HepG2 (cell line): Measurements from ENCODE around the gene TTC39C. TPM values are rescaled to one million over a fixed set of nuclear protein-coding genes. Genes with fewer than 3 reads are reported as not detected.
A peak's percentile ranks its signal among the peaks of the same experiment; 100 is the strongest.

Experiments
- ATAC-seq: fragments of 200-7000 bp; cut with Tn5 transposase; 3 replicates; pipeline ENCODE4 v1.9.1; 2020; ENCODE audit warnings: mild to moderate bottlenecking, moderate library complexity
- BruUV-seq: library from RNA; stranded (reverse); fragments of 400-500 nt; replicated peaks from 2 replicates; lab custom pipeline; 2021; lab: Mats Ljungman, UMichigan
- CTCF ChIA-PET: fragments of 300-600 bp; formaldehyde crosslinking; extraction: SDS; loops from one replicate; lab custom pipeline; 2021; ENCODE audit warnings: low total read pairs, inconsistent platforms, low intra/inter-chr PET ratio; lab: Yijun Ruan, JAX
- POLR2A ChIA-PET: fragments of 350-600 bp; sonication (Branson Sonifier 250); formaldehyde crosslinking; loops from one replicate; lab custom pipeline; 2020; ENCODE audit warnings: antibody characterized with exemption, inconsistent platforms; lab: Yijun Ruan, JAX
- DNase-seq: peaks from one replicate; pipeline ENCODE4 v3.0.0-alpha.2; 2015; ENCODE audit warnings: low spot score
- FAIRE-seq: peaks from 3 replicates; lab custom pipeline; 2011; peaks lifted over from hg19 to GRCh38; lab: Jason Lieb, UNC
- H2AFZ ChIP-seq: one replicate; pipeline ENCODE4 v1.6.1; 2011; ENCODE audit warnings: low read length, inconsistent platforms
- H3K27ac ChIP-seq: fragments of 300-600 bp; 3 replicates; pipeline ENCODE4 v1.8.0; 2011; ENCODE audit warnings: mixed run types, mild to moderate bottlenecking, mixed read lengths, low read length, inconsistent platforms; ENCODE audit not compliant: insufficient read depth; ENCODE audit errors: extremely low read length
- H3K27me3 ChIP-seq, 2 experiments: fragments of 200-600 bp in 1 of 2; 2 replicates in 1 of 2; 3 replicates in 1 of 2; pipeline versions ENCODE4 v1.6.0 to v1.8.0; 2011; ENCODE audit warnings: low read length in 2 of 2, mild to moderate bottlenecking in 2 of 2, moderate library complexity in 2 of 2, inconsistent platforms in 1 of 2; ENCODE audit not compliant: insufficient read depth in 2 of 2, control insufficient read depth in 1 of 2
- H3K36me3 ChIP-seq, 2 experiments: fragments of 200-600 bp in 1 of 2; replicated peaks in 1 of 2; 2 replicates in 1 of 2; 3 replicates in 1 of 2; pipeline versions ENCODE4 v1.5.1 to v1.8.0; 2011; ENCODE audit warnings: low read length in 2 of 2, inconsistent platforms in 1 of 2; ENCODE audit not compliant: insufficient read depth in 2 of 2, control insufficient read depth in 1 of 2
- H3K4me1 ChIP-seq: 2 replicates; pipeline ENCODE4 v1.5.1; 2012; ENCODE audit warnings: low read length, inconsistent platforms; ENCODE audit not compliant: insufficient read depth
- H3K4me2 ChIP-seq: 2 replicates; pipeline ENCODE4 v1.6.0; 2011; ENCODE audit warnings: low read depth, low read length, inconsistent platforms
- H3K4me3 ChIP-seq, 3 experiments: fragments of 200-600 bp in 1 of 3; sonication (generic), shearing (Covaris generic) in 1 of 3; replicated peaks in 1 of 3; 2 replicates each; pipeline ENCODE4 v1.5.1; 2011 to 2016; ENCODE audit warnings: low read length in 3 of 3, inconsistent platforms in 2 of 3, low read depth in 2 of 3, mild to moderate bottlenecking in 2 of 3, control low read depth in 1 of 3, mixed read lengths in 1 of 3; ENCODE audit not compliant: insufficient read depth in 1 of 3
- H3K79me2 ChIP-seq: one replicate; pipeline ENCODE4 v1.6.1; 2011; ENCODE audit warnings: low read length, inconsistent platforms; ENCODE audit not compliant: insufficient read depth
- H3K9ac ChIP-seq: 2 replicates; pipeline ENCODE4 v1.6.0; 2011; ENCODE audit warnings: mild to moderate bottlenecking, low read depth, low read length, inconsistent platforms; ENCODE audit not compliant: insufficient read depth
- H3K9me3 ChIP-seq: 2 replicates; pipeline ENCODE4 v1.5.1; 2012; ENCODE audit warnings: mild to moderate bottlenecking, low read length
- H4K20me1 ChIP-seq: 2 replicates; pipeline ENCODE4 v1.6.0; 2011; ENCODE audit warnings: inconsistent platforms, mild to moderate bottlenecking, low read length, moderate library complexity; ENCODE audit not compliant: insufficient read depth
- ASH2L ChIP-seq: fragments of 300-600, 200-600 bp; sonication (generic); IDR thresholded peaks from 2 replicates; pipeline ENCODE4 v1.7.0; 2017; ENCODE audit warnings: low read depth, mild to moderate bottlenecking, moderate library complexity, mixed read lengths, low read length; ENCODE audit not compliant: insufficient read length
- ATF3 ChIP-seq: sonication (generic); formaldehyde crosslinking; IDR thresholded peaks from 2 replicates; pipeline ENCODE4 v1.4.0; 2020; ENCODE audit warnings: missing genetic modification reagents
- BCL6 ChIP-seq: IDR thresholded peaks from 2 replicates; pipeline ENCODE4 v1.6.1; 2016; ENCODE audit warnings: missing genetic modification reagents, missing compliant biosample characterization
- EED ChIP-seq: sonication (generic); formaldehyde crosslinking; IDR thresholded peaks from 2 replicates; pipeline ENCODE4 v1.5.0; 2020; ENCODE audit warnings: mild to moderate bottlenecking, missing genetic modification reagents
- FLYWCH1 ChIP-seq: sonication (generic); formaldehyde crosslinking; IDR thresholded peaks from 2 replicates; pipeline ENCODE4 v1.8.1; 2023; ENCODE audit warnings: mild to moderate bottlenecking, missing genetic modification reagents
- FOXA3 ChIP-seq: IDR thresholded peaks from 2 replicates; pipeline ENCODE4 v1.6.1; 2016; ENCODE audit warnings: missing genetic modification reagents, missing compliant biosample characterization
- MAX ChIP-seq: IDR thresholded peaks from 2 replicates; pipeline ENCODE4 v1.6.1; 2012; ENCODE audit warnings: inconsistent platforms
- NFYC ChIP-seq: IDR thresholded peaks from 2 replicates; pipeline ENCODE4 v1.6.1; 2016; ENCODE audit warnings: missing genetic modification reagents, missing compliant biosample characterization
- POGK ChIP-seq: sonication (generic); formaldehyde crosslinking; conservative IDR thresholded peaks from 2 replicates; pipeline ENCODE4 v1.8.0; 2022; ENCODE audit warnings: mild to moderate bottlenecking, moderate library complexity, missing genetic modification reagents
- RXRB ChIP-seq: IDR thresholded peaks from 2 replicates; pipeline ENCODE4 v1.6.1; 2016; ENCODE audit warnings: borderline replicate concordance, missing genetic modification reagents, missing compliant biosample characterization
- SAFB2 ChIP-seq: sonication (generic); formaldehyde crosslinking; IDR thresholded peaks from 2 replicates; pipeline ENCODE4 v1.5.1; 2020; ENCODE audit warnings: missing genetic modification reagents, low read depth, mild to moderate bottlenecking, borderline replicate concordance
- TRAFD1 ChIP-seq: sonication (generic); formaldehyde crosslinking; IDR thresholded peaks from 2 replicates; pipeline ENCODE4 v1.5.1; 2020; ENCODE audit warnings: missing genetic modification reagents, mild to moderate bottlenecking, borderline replicate concordance
- ZBTB1 ChIP-seq: sonication (generic); formaldehyde crosslinking; IDR thresholded peaks from 2 replicates; pipeline ENCODE4 v1.4.0; 2020; ENCODE audit warnings: missing genetic modification reagents, borderline replicate concordance
- ZNF225 ChIP-seq: sonication (generic); formaldehyde crosslinking; IDR thresholded peaks from 2 replicates; pipeline ENCODE4 v1.4.0; 2020; ENCODE audit warnings: mild to moderate bottlenecking, missing genetic modification reagents
- ZNF367 ChIP-seq: sonication (generic); formaldehyde crosslinking; IDR thresholded peaks from 2 replicates; pipeline ENCODE4 v1.4.0; 2020; ENCODE audit warnings: missing genetic modification reagents, borderline replicate concordance
- ZNF503 ChIP-seq: sonication (generic); formaldehyde crosslinking; IDR thresholded peaks from 2 replicates; pipeline ENCODE4 v1.4.0; 2020; ENCODE audit warnings: missing genetic modification reagents
- ZNF850 ChIP-seq: sonication (generic); formaldehyde crosslinking; conservative IDR thresholded peaks from 2 replicates; pipeline ENCODE4 v1.9.0; 2021; ENCODE audit warnings: mild to moderate bottlenecking, missing genetic modification reagents
- WGBS: methylation state at CpG from one replicate; pipeline ENCODE4 v1.1.6; 2017; ENCODE audit warnings: low lambda C conversion rate; 5-methylcytosine and 5-hydroxymethylcytosine counted together
- in situ Hi-C: cut with HindIII; loops from 2 replicates; pipeline ENCODE4 v1.10.0; 2017; ENCODE audit warnings: low pct_unique_long_range_greater_than_20kb; ENCODE audit not compliant: extremely low pct_ligation_motif_present
- intact Hi-C: fragments of 100-400 bp; cut with micrococcal nuclease; formaldehyde crosslinking; loops from one replicate; pipeline ENCODE4 v1.10.0; 2022; ENCODE audit not compliant: unreplicated experiment
- polyA plus RNA-seq, 8 experiments: library from polyadenylated mRNA; depleted of rRNA in 3 of 8; stranded (reverse) in 7 of 8; unstranded in 1 of 8; fragments of >200 nt; fragmentation: Illumina TruSeq in 4 of 8; extraction: Trizol in 4 of 8; gene quantifications; 2 replicates each; pipeline versions ENCODE4 v1.2.1 to v1.2.3, GENCODE V29; 2011 to 2016; ENCODE audit warnings: low read depth in 4 of 8, missing spikeins in 1 of 8, mixed read lengths in 1 of 8; ENCODE audit not compliant: insufficient read depth in 1 of 8
- total RNA-seq, 5 experiments: library from RNA; depleted of rRNA; stranded (reverse); fragments of >200 nt; fragmentation: Illumina TruSeq; extraction: Trizol; gene quantifications; 2 replicates each; pipeline ENCODE4 v1.2.3, GENCODE V29; 2016; ENCODE audit warnings: low read depth in 1 of 5

TTC39C gene
- total and polyA plus RNA-seq, 2 of the 13 experiments (the other 11 are each of a cell fraction or from before 2014, with no cell fraction given), result 19.1 to 25.9 TPM

- TF ChIP-seq TRAFD1 (CRISPR knock-in tag), result no peak
- TF ChIP-seq ZNF225 (CRISPR knock-in tag), result no peak
- TF ChIP-seq RXRB (CRISPR knock-in tag), result peak; percentile 21; the same call in 1 of the 2 replicates
- peak; percentile 78 for TF ChIP-seq FOXA3
- TF ChIP-seq, all 625 proteins: peak for 33
These were observed 100.5 kb downstream of the TTC39C start (continued) for GRCh38 chr18:24114924-24115549.

- no peak overlapping the region for H3K4me3 ChIP-seq
- ChIA-PET POLR2A (interaction anchor here (1.4 to 2.2 kb wide), 3 partner anchors 64 to 232 kb away, joined by 3 to 10 read pairs (median 8); no protein-coding TSS in a partner anchor), CTCF (no interaction called here)
- H3K9ac ChIP-seq, result no peak overlapping the region
- H3K9me3 ChIP-seq, result no peaks in the 10 kb centered on the region
- H2AFZ ChIP-seq, result no peak overlapping the region
- no peaks in the 10 kb centered on the region for H3K79me2 ChIP-seq
- in situ Hi-C loops (loop anchor here (5.0 to 10.0 kb wide), 2 partner anchors 148 to 291 kb away; no protein-coding TSS in a partner anchor), intact Hi-C loops (loop anchor here (5.0 kb wide), 3 partner anchors 198 to 488 kb away; no protein-coding TSS in a partner anchor)
- no TSS peak for BruUV-seq
- no peak for DNase-seq
- peak overlapping the region; percentile 61; the same call in 1 of the 2 replicates for H3K4me2 ChIP-seq
- H3K36me3 ChIP-seq, result peaks cover 0 to 6% of the 10 kb centered on the region in 2 experiments; a peak in 2 of 5 replicates
- ATAC-seq, result no peak
- no peak for FAIRE-seq
- H3K27ac ChIP-seq, result peak overlapping the region; percentile 14
- H3K27me3 ChIP-seq, result no peaks in the 10 kb centered on the region
- no peaks in the 10 kb centered on the region for H4K20me1 ChIP-seq
- WGBS, result 73% methylated on average over 2 of the region's 2 CpGs
- H3K4me1 ChIP-seq, result peaks cover 46% of the 10 kb centered on the region
- TF ChIP-seq ATF3 (CRISPR knock-in tag) (no peak), ZBTB1 (no peak), ZNF367 (CRISPR knock-in tag) (no peak), ZNF850 (CRISPR knock-in tag) (no peak), MAX (no peak), ASH2L (no peak), NFYC (no peak), ZNF503 (no peak), EED (no peak), BCL6 (no peak), SAFB2 (CRISPR knock-in tag) (no peak), FLYWCH1 (CRISPR knock-in tag) (no peak), POGK (CRISPR knock-in tag) (no peak)
These were observed 101.1 kb downstream of the TTC39C start for GRCh38 chr18:24115628-24116027.
